Right ventricle myocardium inferior (tissue), 1 donor: ENCODE data around the gene STS. TPM values are rescaled to one million over a fixed set of nuclear protein-coding genes. Genes with fewer than 3 reads are reported as not detected.
"Not testable (repeated sequence)": the region's sequence is repeated elsewhere in the genome, so short reads cannot be mapped to it uniquely, and the experiment has no call there.

ENCODE experiments used
- ATAC-seq: fragments of 200-7000 bp; cut with Tn5 transposase; one replicate; pipeline ENCODE4 v1.9.1; 2020; ENCODE audit warnings: mild to moderate bottlenecking, moderate library complexity
- DNase-seq: peaks from one replicate; pipeline ENCODE4 v3.0.0; 2021; ENCODE audit errors: missing footprints
- intact Hi-C: fragments of 100-400 bp; cut with DNase I; formaldehyde crosslinking; loops from one replicate; pipeline ENCODE4 v1.11.0; 2022
- microRNA-seq: library from miRNA; unstranded; fragments of <30 nt; microRNA quantifications from one replicate; pipeline ENCODE4 v1.2.0, GENCODE V29; 2020
- total RNA-seq: library from RNA; stranded (reverse); fragmentation: NEBNext Ultra II Directional; extraction: Animal tissue kit (Norgen Biotek cat#: 25700); gene quantifications from one replicate; pipeline ENCODE4 v1.2.1, GENCODE V29; 2021
- donor health status: DM: no; HTN: yes; CAD: no; lungs with severe emphysema.

STS gene
- total RNA-seq, 1 donor from 2014 or later, result 5.0 TPM

DNA sequence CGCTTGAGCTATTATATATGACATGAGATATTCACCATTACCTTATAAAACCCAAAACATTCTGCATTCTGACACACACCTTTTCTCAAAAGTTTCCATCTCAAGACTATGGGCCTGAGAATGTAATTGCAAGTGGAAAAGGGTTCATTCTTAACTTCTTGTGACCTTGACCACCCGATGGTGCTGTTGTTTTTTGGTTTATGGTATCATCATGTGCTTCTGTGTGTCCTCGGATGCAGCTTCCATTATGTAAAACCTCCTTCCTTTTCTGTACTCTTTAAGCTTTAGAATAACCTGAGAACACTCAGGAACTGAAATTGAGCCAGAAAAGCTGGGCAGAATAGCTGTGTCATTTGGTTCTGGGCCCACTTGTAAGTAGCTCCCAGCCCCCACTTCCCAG lies 16.7 kb downstream of the STS start:
- DNase-seq, result no peak
- intact Hi-C loops, result no loop called here
- no peak for ATAC-seq

DNA sequence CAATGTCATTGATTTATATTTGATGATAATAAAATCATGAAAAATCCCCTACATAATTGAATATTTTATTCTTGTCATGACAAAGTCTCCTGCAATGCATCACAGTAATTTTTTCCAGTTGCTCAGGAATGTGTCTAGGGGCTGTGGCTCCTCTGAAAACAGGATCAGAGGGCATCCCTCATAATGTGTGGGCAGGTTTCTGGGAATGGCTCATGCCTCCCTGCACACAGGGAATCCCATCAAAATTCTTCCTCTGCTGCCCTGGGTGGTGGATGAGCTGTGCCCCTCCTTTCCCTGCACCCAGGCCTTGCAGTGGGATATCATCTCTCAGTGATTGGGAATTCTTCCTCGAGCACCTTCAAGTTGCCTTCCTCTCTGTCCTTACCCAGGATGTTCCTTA lies 20.9 kb downstream of the STS start:
- DNase-seq (no peak), ATAC-seq (no peak)
- intact Hi-C loops, result no loop called here

DNA sequence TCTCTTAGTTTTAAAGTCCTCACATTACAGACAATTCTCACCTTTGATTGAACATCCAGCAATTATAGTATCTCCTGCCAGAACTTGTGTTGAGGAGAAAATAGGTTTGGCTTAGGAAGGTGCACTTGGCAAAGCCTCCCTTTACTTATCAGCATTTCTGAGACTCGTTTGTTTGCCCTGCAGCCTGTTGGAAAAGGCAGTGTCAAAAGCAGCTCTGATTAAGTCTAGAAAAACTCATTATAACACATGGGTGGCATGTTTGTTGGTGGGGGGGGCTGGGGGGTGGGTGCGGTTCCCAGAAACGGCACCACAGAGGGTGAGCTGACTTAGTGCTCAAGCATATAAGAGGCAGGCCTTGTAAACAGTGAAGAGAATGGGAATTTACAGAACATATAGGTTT lies 22.1 kb downstream of the STS start:
- intact Hi-C loops, result no loop called here
- ATAC-seq (no peak), DNase-seq (no peak)

DNA sequence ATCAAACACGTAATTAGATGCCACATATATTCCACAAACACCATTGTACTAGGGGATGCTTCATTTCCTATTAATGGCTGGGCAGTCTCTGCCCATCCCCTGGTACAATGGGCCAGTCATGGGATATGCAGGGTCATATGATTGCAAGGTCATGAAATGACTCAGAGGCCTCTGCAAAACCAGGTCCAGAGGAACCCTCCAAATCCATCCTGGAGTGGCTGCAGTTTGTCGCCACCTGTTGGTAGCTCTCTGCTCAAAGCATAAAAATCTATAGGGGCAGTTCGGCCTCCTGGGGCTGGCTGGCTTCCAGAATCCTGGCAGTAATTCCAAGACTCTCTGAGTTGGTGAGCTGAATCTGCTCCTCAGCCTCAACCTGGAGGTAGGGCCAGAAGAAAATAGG lies 23.4 kb downstream of the STS start:
- DNase-seq (no peak), ATAC-seq (no peak)
- intact Hi-C loops, result no loop called here

DNA sequence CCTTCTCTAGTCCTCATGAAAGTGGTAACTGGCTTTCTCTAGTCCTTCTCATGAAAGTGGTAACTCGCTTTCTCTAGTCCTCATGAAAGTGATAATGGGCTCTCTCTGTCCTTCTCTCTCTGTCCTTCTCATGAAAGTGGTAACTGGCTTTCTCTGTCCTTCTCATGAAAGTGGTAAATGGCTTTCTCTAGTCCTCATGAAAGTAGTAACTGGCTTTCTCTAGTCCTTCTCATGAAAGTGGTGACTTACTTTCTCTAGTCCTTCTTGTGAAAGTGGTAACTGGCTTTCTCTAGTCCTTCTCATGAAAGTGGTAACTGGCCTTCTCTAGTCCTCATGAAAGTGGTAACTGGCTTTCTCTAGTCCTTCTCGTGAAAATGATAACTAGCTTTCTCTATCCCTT lies 31.3 kb downstream of the STS start:
- intact Hi-C loops, DNase-seq, ATAC-seq: not testable (repeated sequence)

DNA sequence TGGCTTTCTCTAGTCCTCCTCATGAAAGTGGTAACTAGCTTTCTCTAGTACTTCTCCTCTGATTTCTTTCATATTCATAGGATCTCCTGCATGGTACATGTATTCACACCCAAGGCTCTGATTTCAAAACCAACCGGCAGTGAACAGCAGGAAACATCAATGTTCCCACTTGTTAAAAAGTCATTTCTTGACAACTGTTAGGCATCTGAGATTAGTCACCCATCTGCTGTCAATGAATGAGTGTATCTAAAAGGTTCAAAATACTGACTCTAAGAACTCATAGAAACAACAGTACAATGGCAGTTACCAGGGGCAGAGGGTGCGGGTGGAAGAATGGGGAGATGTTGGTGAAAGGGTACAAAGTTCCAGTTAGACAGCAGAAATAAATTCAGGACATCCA lies 31.9 kb downstream of the STS start:
- no peak for ATAC-seq
- intact Hi-C loops, result no loop called here
- DNase-seq, result no peak

DNA sequence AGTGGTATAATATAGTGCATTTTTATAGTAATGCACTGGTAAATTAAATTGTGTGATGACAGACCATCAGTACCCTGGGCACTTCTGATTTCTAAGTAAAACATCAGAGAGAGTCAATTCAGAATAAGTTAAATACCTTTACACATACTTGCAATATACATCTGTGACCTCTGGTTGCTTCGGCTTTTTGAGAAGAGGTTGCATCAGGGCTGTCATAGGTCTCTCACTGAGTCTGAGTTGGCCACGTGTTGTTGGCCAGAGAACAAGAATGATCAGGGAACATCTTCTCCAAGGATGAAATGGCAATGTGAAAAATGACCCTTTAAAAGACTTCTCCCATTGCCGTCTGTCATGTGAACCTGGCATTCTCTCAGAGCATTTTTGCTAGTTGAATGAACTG lies 37.3 kb downstream of the STS start:
- intact Hi-C loops, result no loop called here
- ATAC-seq, result no peak

DNA sequence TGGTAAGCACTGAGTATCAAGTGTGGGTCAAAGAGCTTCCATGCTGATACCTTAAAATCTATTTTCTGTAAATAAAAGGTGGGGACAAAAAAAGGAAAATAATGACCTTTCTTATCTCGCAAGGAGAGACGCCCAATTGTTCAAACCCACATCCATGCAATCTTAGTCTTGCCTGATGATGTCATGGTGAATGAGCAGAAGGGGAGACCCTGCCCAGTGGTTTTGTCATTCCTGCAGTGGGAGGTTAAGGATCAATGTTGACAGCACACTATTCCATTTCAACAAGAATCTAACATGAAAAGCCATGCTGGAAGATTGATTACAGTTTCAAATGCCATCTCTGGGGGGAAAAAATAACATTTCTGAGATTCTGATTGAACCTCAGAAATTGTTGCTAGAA lies 41.2 kb downstream of the STS start:
- no peak for ATAC-seq
- intact Hi-C loops, result no loop called here
- DNase-seq, result no peak

More for the DNA sequence above, 37.3 kb downstream of the STS start:
- no peak for DNase-seq

DNA sequence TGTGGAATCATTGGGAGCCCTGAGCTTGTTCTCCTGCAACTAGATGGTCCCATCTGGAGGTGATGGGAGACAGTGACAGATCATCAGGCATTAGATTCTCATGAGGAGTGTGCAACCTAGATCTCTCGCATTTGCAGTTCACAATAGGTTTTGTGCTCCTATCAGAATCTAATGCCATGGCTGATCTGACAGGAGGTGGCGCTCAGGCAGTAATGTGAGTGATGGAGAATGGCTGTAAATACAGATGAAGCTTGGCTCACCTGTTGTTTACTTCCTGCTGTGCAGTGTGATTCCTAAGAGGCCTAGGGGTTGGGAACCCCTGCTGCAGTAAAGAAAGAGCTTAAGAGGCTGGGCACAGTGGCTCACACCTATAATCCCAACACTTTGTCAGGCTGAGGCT lies 42.6 kb downstream of the STS start:
- intact Hi-C loops, result no loop called here
- no peak for DNase-seq
- ATAC-seq, result no peak

DNA sequence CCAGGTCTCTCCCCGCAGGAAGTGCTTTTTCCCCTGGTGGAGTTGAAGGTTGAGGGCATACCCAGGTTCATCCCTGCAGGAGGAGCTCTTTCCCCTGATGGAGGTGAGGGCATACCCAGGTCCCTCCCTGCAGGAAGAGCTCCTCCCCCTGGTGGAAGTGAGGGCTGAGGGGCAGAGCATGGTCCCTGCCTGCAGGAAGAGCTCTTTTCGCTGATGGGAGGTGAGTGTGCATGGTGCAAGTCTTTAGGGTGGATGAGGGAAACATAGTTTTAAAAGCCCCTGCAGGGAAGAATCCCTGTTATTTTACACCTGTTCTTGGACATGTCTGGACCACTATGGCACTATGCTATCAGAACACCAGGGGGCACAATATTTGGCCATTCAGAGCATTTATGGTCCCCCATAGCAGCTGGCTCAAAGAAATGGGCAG lies 44.2 kb downstream of the STS start:
- no peak for DNase-seq
- no peak for ATAC-seq
- intact Hi-C loops, result no loop called here

DNA sequence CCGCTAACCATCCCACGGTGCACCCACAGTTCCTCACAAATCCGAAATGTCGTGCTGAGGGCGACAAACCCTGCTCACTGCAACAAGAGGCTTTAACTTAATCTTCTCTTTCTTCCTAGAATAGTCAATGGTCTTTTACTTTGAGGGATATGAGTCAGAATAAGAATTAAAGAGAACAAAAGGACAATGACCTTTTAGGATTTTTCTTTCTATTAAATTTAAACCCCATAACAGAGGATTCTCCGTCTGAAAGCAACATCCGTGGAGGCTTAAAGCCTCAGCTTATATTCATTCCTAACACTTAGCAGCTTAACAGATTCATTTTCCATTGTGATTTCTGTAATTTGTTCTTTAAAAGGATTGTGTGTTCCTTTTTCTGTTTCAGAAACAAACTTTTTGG lies 45.4 kb downstream of the STS start:
- ATAC-seq (no peak), DNase-seq (no peak)
- intact Hi-C loops, result no loop called here

DNA sequence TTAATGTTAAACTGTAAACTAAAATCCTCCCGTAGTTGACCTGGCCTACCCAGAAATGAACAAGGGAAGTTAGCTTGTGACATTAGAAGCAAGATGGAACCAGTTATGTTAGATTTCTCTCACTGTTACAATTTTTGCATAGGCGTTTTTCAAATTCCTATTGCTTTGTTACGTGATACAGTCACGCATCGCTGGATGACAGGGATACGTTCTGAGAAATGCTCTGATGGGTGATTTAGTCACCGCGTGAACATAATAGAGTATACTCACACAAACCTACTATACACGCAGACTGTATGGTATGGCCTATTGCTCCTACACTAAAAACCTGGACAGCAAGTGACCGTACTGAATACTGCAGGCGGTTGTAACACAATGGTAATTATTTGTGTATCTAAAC lies 47.1 kb downstream of the STS start:
- intact Hi-C loops, result no loop called here
- DNase-seq, result no peak
- ATAC-seq, result no peak

Small RNA genes lying within 50 kb of the gene (microRNA-seq; reads per million reads assigned to microRNA genes)
- not detected for gene MIR4767

Other genes with a start within 250 kb of the STS start
- 22.1 TPM for gene PUDP, start 441 bp downstream of the STS start, total RNA-seq